Parathyroid adenoma (tissue), 2 donors: ENCODE measurements around the gene NYAP2.

Experiments used
- H2AFZ ChIP-seq: fragments of 300-600 bp; sonication (generic); one replicate; pipeline ENCODE4 v1.7.0; 2017; ENCODE audit warnings: antibody characterized with exemption, mild to moderate bottlenecking
- H3K27ac ChIP-seq: fragments of 300-600 bp; sonication (generic); one replicate; pipeline ENCODE4 v1.7.0; 2017
- H3K27me3 ChIP-seq: fragments of 300-600 bp; sonication (generic); one replicate; pipeline ENCODE4 v1.7.0; 2017; ENCODE audit warnings: low read length; ENCODE audit not compliant: control insufficient read depth, insufficient read depth
- H3K36me3 ChIP-seq: fragments of 300-600 bp; sonication (generic); one replicate; pipeline ENCODE4 v1.7.0; 2017; ENCODE audit warnings: low read length; ENCODE audit not compliant: control insufficient read depth, insufficient read depth
- H3K4me1 ChIP-seq: fragments of 300-600 bp; sonication (generic); one replicate; pipeline ENCODE4 v1.7.0; 2017; ENCODE audit warnings: control low read depth
- H3K4me2 ChIP-seq: fragments of 300-600 bp; sonication (generic); one replicate; pipeline ENCODE4 v1.7.0; 2017; ENCODE audit warnings: low read length
- H3K4me3 ChIP-seq: fragments of 300-600 bp; sonication (generic); one replicate; pipeline ENCODE4 v1.7.0; 2017; ENCODE audit warnings: low read depth, low read length
- H3K79me2 ChIP-seq: fragments of 300-600 bp; sonication (generic); one replicate; pipeline ENCODE4 v1.7.0; 2017; ENCODE audit warnings: control low read depth
- H3K9ac ChIP-seq: fragments of 300-600 bp; sonication (generic); one replicate; pipeline ENCODE4 v1.7.0; 2017; ENCODE audit warnings: mild to moderate bottlenecking
- H3K9me3 ChIP-seq: fragments of 300-600 bp; sonication (generic); one replicate; pipeline ENCODE4 v1.7.0; 2017; ENCODE audit warnings: low read length; ENCODE audit not compliant: control insufficient read depth
- CTCF ChIP-seq: fragments of 300-600 bp; sonication (generic); IDR thresholded peaks from one replicate; pipeline ENCODE4 v1.7.0; 2017; ENCODE audit warnings: antibody characterized with exemption, mild to moderate bottlenecking
- donor health status: primary hyperparathyroidism.

The NYAP2 gene

DNA sequence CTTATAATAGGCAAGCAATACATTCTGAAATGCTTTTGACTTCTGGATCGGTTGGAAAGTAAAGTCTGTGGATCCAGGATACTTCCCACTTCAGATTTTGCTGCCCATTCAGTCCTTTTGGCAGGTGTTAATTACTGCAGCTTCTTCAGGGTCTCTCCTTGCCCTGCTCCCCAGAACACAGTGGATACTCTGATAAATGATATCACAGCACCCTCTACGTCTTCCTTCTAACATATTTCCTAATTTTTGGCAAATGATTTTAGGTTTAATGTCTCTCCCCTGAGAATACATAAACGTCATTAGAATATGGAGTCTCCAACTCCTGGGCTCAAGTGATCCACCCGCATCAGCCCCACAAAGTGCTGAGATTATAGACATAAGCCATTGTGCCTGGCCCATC, 249.8 kb downstream of the NYAP2 start:
- Histone ChIP-seq H3K36me3 (no peaks in the 10 kb centered on the region), H3K79me2 (no peaks in the 10 kb centered on the region), H3K27me3 (no peaks in the 10 kb centered on the region), H2AFZ (no peak overlapping the region), H3K9me3 (no peaks in the 10 kb centered on the region), H3K4me2 (no peak overlapping the region), H3K27ac (no peak overlapping the region), H3K9ac (no peak overlapping the region), H3K4me1 (no peaks in the 10 kb centered on the region), H3K4me3 (no peak overlapping the region)
- no peak for TF ChIP-seq CTCF

GRCh38 chr2:225650041-225650440, 250.5 kb downstream of the NYAP2 start:
- H3K9me3 ChIP-seq = no peaks in the 10 kb centered on the region
- H3K27me3 ChIP-seq = no peaks in the 10 kb centered on the region
- H3K79me2 ChIP-seq = no peaks in the 10 kb centered on the region
- H3K4me1 ChIP-seq = no peaks in the 10 kb centered on the region
- no peak overlapping the region for H2AFZ ChIP-seq
- no peak overlapping the region for H3K4me2 ChIP-seq
- TF ChIP-seq CTCF = no peak
- no peak overlapping the region for H3K9ac ChIP-seq
- no peaks in the 10 kb centered on the region for H3K36me3 ChIP-seq
- no peak overlapping the region for H3K4me3 ChIP-seq
- no peak overlapping the region for H3K27ac ChIP-seq

GRCh38 chr2:225660262-225661131, 261.0 kb downstream of the NYAP2 start:
- Histone ChIP-seq H3K9me3 (no peaks in the 10 kb centered on the region), H3K36me3 (no peaks in the 10 kb centered on the region), H3K9ac (no peak overlapping the region), H3K4me3 (no peak overlapping the region), H3K27me3 (no peaks in the 10 kb centered on the region), H3K79me2 (no peaks in the 10 kb centered on the region), H3K4me2 (no peak overlapping the region), H3K27ac (no peak overlapping the region), H3K4me1 (no peaks in the 10 kb centered on the region), H2AFZ (no peak overlapping the region)
- peak; percentile 78 for TF ChIP-seq CTCF

DNA sequence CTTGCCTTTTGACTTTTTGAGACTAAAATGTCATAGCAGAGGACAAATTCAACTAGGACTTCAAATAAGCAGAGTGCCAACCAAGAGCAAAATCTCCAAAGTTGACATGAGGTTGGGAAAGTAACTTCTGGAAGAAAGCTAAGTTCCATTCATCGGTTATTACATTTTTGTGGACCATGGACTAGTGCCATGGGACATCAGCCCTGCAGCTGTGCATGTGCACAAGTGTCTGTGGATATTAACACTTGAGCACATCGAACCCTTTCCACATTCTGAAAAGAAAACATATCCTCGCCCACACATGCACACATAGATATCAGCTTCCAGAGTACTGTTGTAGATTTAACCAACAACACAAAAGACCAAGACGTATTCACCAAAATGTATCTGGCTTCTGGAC, 262.6 kb downstream of the NYAP2 start:
- Histone ChIP-seq H3K79me2 (no peaks in the 10 kb centered on the region), H3K27me3 (no peaks in the 10 kb centered on the region), H3K4me3 (no peak overlapping the region)

More for the DNA sequence above, 262.6 kb downstream of the NYAP2 start:
- H3K4me1 ChIP-seq = no peaks in the 10 kb centered on the region
- no peak overlapping the region for H2AFZ ChIP-seq
- no peaks in the 10 kb centered on the region for H3K36me3 ChIP-seq
- no peak for TF ChIP-seq CTCF
- no peaks in the 10 kb centered on the region for H3K9me3 ChIP-seq
- H3K27ac ChIP-seq = no peak overlapping the region
- no peak overlapping the region for H3K9ac ChIP-seq
- H3K4me2 ChIP-seq = no peak overlapping the region
